H9 (cell line): ENCODE measurements around the gene PCGF2. TPM values are rescaled to one million over a fixed set of nuclear protein-coding genes. Genes with fewer than 3 reads are reported as not detected.

Source experiments
- DNase-seq: peaks from one replicate; pipeline ENCODE4 v3.0.0-alpha.2; 2017
- H2AFZ ChIP-seq: one replicate; pipeline ENCODE4 v1.6.1; 2013; ENCODE audit warnings: mild to moderate bottlenecking, low read length, control low read depth, moderate library complexity
- H2AK5ac ChIP-seq: 2 replicates; pipeline ENCODE4 v1.6.1; 2013; ENCODE audit warnings: low read length, control low read depth, mixed read lengths; ENCODE audit not compliant: insufficient read length
- H2BK120ac ChIP-seq: one replicate; pipeline ENCODE4 v1.6.1; 2013; ENCODE audit warnings: low read depth, mild to moderate bottlenecking, low read length, control low read depth, inconsistent platforms; ENCODE audit not compliant: poor library complexity, severe bottlenecking
- H2BK12ac ChIP-seq: 2 replicates; pipeline ENCODE4 v1.6.1; 2013; ENCODE audit warnings: low read length, control low read depth, mixed read lengths, low read depth; ENCODE audit not compliant: insufficient read length
- H2BK15ac ChIP-seq: 2 replicates; pipeline ENCODE4 v1.6.1; 2013; ENCODE audit warnings: low read depth, low read length, control low read depth
- H2BK20ac ChIP-seq: one replicate; pipeline ENCODE4 v1.6.1; 2013; ENCODE audit warnings: low read depth, mild to moderate bottlenecking, low read length, control low read depth, inconsistent platforms; ENCODE audit not compliant: poor library complexity, severe bottlenecking
- H2BK5ac ChIP-seq: 2 replicates; pipeline ENCODE4 v1.6.1; 2013; ENCODE audit warnings: low read length, control low read depth, mixed read lengths; ENCODE audit not compliant: insufficient read length
- H3K14ac ChIP-seq: 2 replicates; pipeline ENCODE4 v1.6.1; 2013; ENCODE audit warnings: low read length, control low read depth; ENCODE audit not compliant: insufficient read depth
- H3K18ac ChIP-seq: 2 replicates; pipeline ENCODE4 v1.6.1; 2013; ENCODE audit warnings: low read depth, mild to moderate bottlenecking, mixed read lengths, low read length, control low read depth; ENCODE audit not compliant: insufficient read length
- H3K23ac ChIP-seq: 2 replicates; pipeline ENCODE4 v1.6.1; 2013; ENCODE audit warnings: low read length, control low read depth, mixed read lengths, low read depth; ENCODE audit not compliant: insufficient read length
- H3K23me2 ChIP-seq: 2 replicates; pipeline ENCODE4 v1.6.1; 2013; ENCODE audit warnings: low read depth, mild to moderate bottlenecking, mixed read lengths, low read length, control low read depth; ENCODE audit not compliant: insufficient read length, poor library complexity, severe bottlenecking
- H3K27ac ChIP-seq: 2 replicates; pipeline ENCODE4 v1.5.1; 2013; ENCODE audit warnings: low read length, control low read depth, mixed read lengths, low read depth; ENCODE audit not compliant: insufficient read length
- H3K27me3 ChIP-seq: 2 replicates; pipeline ENCODE4 v1.6.1; 2013; ENCODE audit warnings: low read length, control low read depth, inconsistent platforms; ENCODE audit not compliant: insufficient read depth
- H3K4ac ChIP-seq: 2 replicates; pipeline ENCODE4 v1.6.1; 2013; ENCODE audit warnings: low read depth, mild to moderate bottlenecking, control low read depth, inconsistent platforms, low read length, moderate library complexity
- H3K4me1 ChIP-seq: 2 replicates; pipeline ENCODE4 v1.6.1; 2013; ENCODE audit warnings: low read length, control low read depth, inconsistent platforms; ENCODE audit not compliant: insufficient read depth
- H3K4me2 ChIP-seq: 2 replicates; pipeline ENCODE4 v1.6.1; 2013; ENCODE audit warnings: low read length, control low read depth, mixed read lengths; ENCODE audit not compliant: insufficient read length, insufficient read depth
- H3K56ac ChIP-seq: 2 replicates; pipeline ENCODE4 v1.6.1; 2013; ENCODE audit warnings: low read depth, mild to moderate bottlenecking, mixed read lengths, low read length, control low read depth; ENCODE audit not compliant: insufficient read length
- H3K79me1 ChIP-seq: 2 replicates; pipeline ENCODE4 v1.6.1; 2013; ENCODE audit warnings: low read depth, mild to moderate bottlenecking, moderate library complexity, low read length, control low read depth, inconsistent platforms; ENCODE audit not compliant: insufficient read depth, poor library complexity, severe bottlenecking
- H3K79me2 ChIP-seq: 2 replicates; pipeline ENCODE4 v1.6.1; 2013; ENCODE audit warnings: low read length, control low read depth, inconsistent platforms; ENCODE audit not compliant: insufficient read depth
- H3K9ac ChIP-seq: 2 replicates; pipeline ENCODE4 v1.6.1; 2013; ENCODE audit warnings: low read length, control low read depth, mixed read lengths; ENCODE audit not compliant: insufficient read length; ENCODE audit errors: extremely low read depth
- H3K9me3 ChIP-seq: one replicate; pipeline ENCODE4 v1.6.1; 2013; ENCODE audit warnings: low read depth, low read length, inconsistent platforms; ENCODE audit not compliant: control insufficient read depth
- H3T11ph ChIP-seq: one replicate; pipeline ENCODE4 v1.6.1; 2013; ENCODE audit warnings: mild to moderate bottlenecking, low read length, control low read depth, inconsistent platforms
- H4K20me1 ChIP-seq: one replicate; pipeline ENCODE4 v1.6.1; 2013; ENCODE audit not compliant: control insufficient read depth, insufficient read length, insufficient read depth
- H4K5ac ChIP-seq: 2 replicates; pipeline ENCODE4 v1.6.1; 2013; ENCODE audit warnings: low read depth, mild to moderate bottlenecking, mixed read lengths, low read length, control low read depth; ENCODE audit not compliant: insufficient read length
- H4K8ac ChIP-seq: replicated peaks from 2 replicates; pipeline ENCODE4 v1.6.1; 2013; ENCODE audit warnings: low read length, control low read depth, mixed read lengths, low read depth; ENCODE audit not compliant: insufficient read length
- H4K91ac ChIP-seq: 2 replicates; pipeline ENCODE4 v1.6.1; 2013; ENCODE audit warnings: low read depth, mild to moderate bottlenecking, moderate library complexity, mixed read lengths, low read length, control low read depth; ENCODE audit not compliant: insufficient read length
- H3K27ac Mint-ChIP-seq, 3 experiments: 2 replicates in 2 of 3; 3 replicates in 1 of 3; pipeline ENCODE4 v1.8.0; 2020 to 2021; ENCODE audit warnings: mixed read lengths in 3 of 3, mild to moderate bottlenecking in 1 of 3, moderate library complexity in 1 of 3
- H3K27me3 Mint-ChIP-seq: 2 replicates; pipeline ENCODE4 v1.8.0; 2021; ENCODE audit warnings: low read depth, mild to moderate bottlenecking, moderate library complexity, mixed read lengths
- H3K36me3 Mint-ChIP-seq, 3 experiments: 2 replicates in 2 of 3; 3 replicates in 1 of 3; pipeline ENCODE4 v1.8.0; 2020 to 2021; ENCODE audit warnings: low read depth in 3 of 3, mixed read lengths in 3 of 3; ENCODE audit not compliant: insufficient read depth in 1 of 3
- H3K4me1 Mint-ChIP-seq, 2 experiments: 2 replicates each; pipeline ENCODE4 v1.8.0; 2020; ENCODE audit warnings: mixed read lengths in 2 of 2
- H3K4me3 Mint-ChIP-seq, 2 experiments: 2 replicates in 1 of 2; 3 replicates in 1 of 2; pipeline ENCODE4 v1.8.0; 2020 to 2021; ENCODE audit warnings: mild to moderate bottlenecking in 2 of 2, mixed read lengths in 2 of 2, moderate library complexity in 1 of 2
- H3K9me3 Mint-ChIP-seq, 2 experiments: 2 replicates in 1 of 2; 3 replicates in 1 of 2; pipeline ENCODE4 v1.8.0; 2020; ENCODE audit warnings: mild to moderate bottlenecking in 2 of 2, mixed read lengths in 2 of 2, moderate library complexity in 1 of 2
- CTCF ChIP-seq: fragments of 200-600 bp; sonication (generic); conservative IDR thresholded peaks from 3 replicates; pipeline ENCODE4 v1.8.0; 2021; ENCODE audit warnings: antibody characterized with exemption, mild to moderate bottlenecking
- WGBS: extraction: QIAGEN DNeasy Blood & Tissue Kit; methylation state at CpG from one replicate; pipeline ENCODE4 v1.1.7; 2013; ENCODE audit warnings: missing lambda C conversion rate, low lambda C conversion rate, mixed read lengths; ENCODE audit not compliant: insufficient read length; ENCODE audit errors: extremely low coverage; 5-methylcytosine and 5-hydroxymethylcytosine counted together
- total RNA-seq: library from RNA; stranded (reverse); gene quantifications from 2 replicates; pipeline ENCODE4 v1.2.1, GENCODE V29; 2021

The PCGF2 gene
- total RNA-seq, 1 experiment from 2014 or later, result 106 TPM

GRCh38 chr17:38719289-38719942 is 28.7 kb downstream of the PCGF2 start:
- Mint-ChIP-seq H3K36me3 (peaks cover 4 to 14% (median 5%) of the 10 kb centered on the region in 3 experiments; a peak in 5 of 7 replicates), H3K27ac (no peak overlapping the region), H3K4me3 (peak overlapping the region; percentile 61 to 77), H3K9me3 (no peaks in the 10 kb centered on the region), H3K27me3 (peaks cover 52% of the 10 kb centered on the region), H3K4me1 (peaks cover 29 to 47% of the 10 kb centered on the region in 2 experiments)
- peaks cover 5% of the 10 kb centered on the region; the same call in 1 of the 2 replicates for H3K27me3 ChIP-seq
- H3K79me2 ChIP-seq, result no peaks in the 10 kb centered on the region
- H3T11ph ChIP-seq, result no peak overlapping the region
- H4K20me1 ChIP-seq, result peaks cover 3% of the 10 kb centered on the region
- H3K9me3 ChIP-seq, result no peaks in the 10 kb centered on the region
- H4K91ac ChIP-seq, result no peak overlapping the region
- H2BK15ac ChIP-seq, result no peak overlapping the region
- no peak overlapping the region for H3K4ac ChIP-seq
- no peak overlapping the region for H2AK5ac ChIP-seq
- WGBS, result no CpG with 5 or more reads among the region's 29 CpGs
- no peak overlapping the region for H4K8ac ChIP-seq
- H3K18ac ChIP-seq, result peak overlapping the region; percentile 13
- no peak overlapping the region for H2BK5ac ChIP-seq
- H3K4me1 ChIP-seq, result no peaks in the 10 kb centered on the region
- H2AFZ ChIP-seq, result no peak overlapping the region
- no peak overlapping the region for H4K5ac ChIP-seq
- DNase-seq, result peak; percentile 93
- no peak overlapping the region for H2BK120ac ChIP-seq
- no peak overlapping the region for H3K27ac ChIP-seq
- no peak overlapping the region for H3K9ac ChIP-seq
- H2BK20ac ChIP-seq, result no peak overlapping the region
- no peak overlapping the region; the same call in 1 of the 2 replicates for H3K14ac ChIP-seq
- no peak overlapping the region for H3K56ac ChIP-seq
- H2BK12ac ChIP-seq, result no peak overlapping the region
- H3K23ac ChIP-seq, result no peak overlapping the region
- TF ChIP-seq CTCF, result no peak
- H3K4me2 ChIP-seq, result peak overlapping the region; percentile 25
- no peaks in the 10 kb centered on the region for H3K79me1 ChIP-seq
- H3K23me2 ChIP-seq, result peaks cover 3% of the 10 kb centered on the region
